ENCODE data around the gene NRCAM. TPM values are rescaled to one million over a fixed set of nuclear protein-coding genes. Genes with fewer than 3 reads are reported as not detected.

Gene NRCAM
- total and polyA plus RNA-seq, 3 experiments from 2014 or later: 0.27 to 1.1 (median 0.74) TPM

DNA sequence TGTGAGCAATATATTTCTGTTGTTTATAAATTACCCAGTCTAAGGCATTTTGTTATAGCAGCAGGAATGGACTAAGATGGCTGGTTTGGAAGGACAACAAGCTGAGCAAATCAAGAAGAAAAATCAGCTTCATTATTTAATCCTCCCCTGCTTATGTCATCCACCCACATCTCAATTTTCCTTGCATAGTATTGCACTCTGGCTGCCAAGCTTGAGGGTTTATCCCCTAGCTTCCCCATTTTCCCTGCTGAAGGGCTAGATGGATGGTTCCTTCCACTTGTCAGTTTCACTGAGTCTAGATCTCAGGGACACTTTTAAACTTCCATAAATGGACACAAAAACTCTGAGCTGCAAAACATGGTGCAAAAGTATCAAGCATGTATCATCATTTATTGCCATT lies 250.9 kb downstream of the NRCAM start:
- Mint-ChIP-seq H3K4me3 (no peak overlapping the region), H3K9me3 (no peaks in the 10 kb centered on the region), H3K27ac (no peak overlapping the region), H3K36me3 (no peaks in the 10 kb centered on the region), H3K4me1 (no peaks in the 10 kb centered on the region), H3K27me3 (no peaks in the 10 kb centered on the region)
- Histone ChIP-seq H3K27me3 (ENCODE audit: insufficient read depth, low read length, poor library complexity, severe bottlenecking) (no peaks in the 10 kb centered on the region), H3K36me3 (ENCODE audit: insufficient read depth, low read length) (no peaks in the 10 kb centered on the region), H3K4me3 (ENCODE audit: low read length) (no peak overlapping the region), H3K27ac (ENCODE audit: low read depth, low read length) (no peak overlapping the region), H3K9me3 (ENCODE audit: low read length) (no peaks in the 10 kb centered on the region), H3K4me1 (ENCODE audit: insufficient read depth, low read length) (no peaks in the 10 kb centered on the region)
- CTCF ChIA-PET: no interaction called here
- POLR2A ChIA-PET: no interaction called here
- DNase-seq: no peak

DNA sequence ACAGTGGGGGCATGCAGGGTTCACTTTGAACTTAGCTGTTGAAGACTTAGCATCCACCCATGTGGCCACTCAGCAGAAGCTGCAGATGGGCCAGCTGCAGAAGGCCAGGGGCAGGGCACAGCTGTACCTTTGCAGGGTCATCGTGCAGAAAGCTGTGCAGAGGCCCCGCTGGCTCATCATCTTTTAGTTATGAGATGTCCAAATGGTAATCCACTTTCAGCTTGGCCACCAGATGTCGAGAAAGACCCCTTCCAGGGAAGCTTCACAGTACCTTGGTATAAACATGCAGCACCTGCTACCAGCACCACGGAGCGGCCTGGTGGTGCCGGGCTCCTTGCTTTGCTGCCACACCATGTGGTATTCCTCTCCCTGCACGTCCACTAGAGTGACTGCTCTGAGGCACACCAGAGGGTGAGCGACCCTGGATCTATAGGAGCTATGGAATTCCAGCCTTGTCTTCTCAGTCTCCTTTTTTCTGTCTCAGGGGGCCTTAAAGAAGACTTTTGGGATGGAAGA lies 251.9 kb downstream of the NRCAM start:
- H3K36me3 ChIP-seq (ENCODE audit: insufficient read depth, low read length): no peaks in the 10 kb centered on the region
- ChIA-PET CTCF (no interaction called here), POLR2A (no interaction called here)
- Mint-ChIP-seq H3K4me3 (no peak overlapping the region), H3K36me3 (no peaks in the 10 kb centered on the region), H3K27me3 (no peaks in the 10 kb centered on the region), H3K4me1 (no peaks in the 10 kb centered on the region), H3K27ac (no peak overlapping the region), H3K9me3 (no peaks in the 10 kb centered on the region)
- H3K9me3 ChIP-seq (ENCODE audit: low read length): no peaks in the 10 kb centered on the region
- H3K4me3 ChIP-seq (ENCODE audit: low read length): no peak overlapping the region
- H3K27me3 ChIP-seq (ENCODE audit: insufficient read depth, low read length, poor library complexity, severe bottlenecking): no peaks in the 10 kb centered on the region
- DNase-seq: no peak
- H3K27ac ChIP-seq (ENCODE audit: low read depth, low read length): no peak overlapping the region
- no peaks in the 10 kb centered on the region for H3K4me1 ChIP-seq (ENCODE audit: insufficient read depth, low read length)

DNA sequence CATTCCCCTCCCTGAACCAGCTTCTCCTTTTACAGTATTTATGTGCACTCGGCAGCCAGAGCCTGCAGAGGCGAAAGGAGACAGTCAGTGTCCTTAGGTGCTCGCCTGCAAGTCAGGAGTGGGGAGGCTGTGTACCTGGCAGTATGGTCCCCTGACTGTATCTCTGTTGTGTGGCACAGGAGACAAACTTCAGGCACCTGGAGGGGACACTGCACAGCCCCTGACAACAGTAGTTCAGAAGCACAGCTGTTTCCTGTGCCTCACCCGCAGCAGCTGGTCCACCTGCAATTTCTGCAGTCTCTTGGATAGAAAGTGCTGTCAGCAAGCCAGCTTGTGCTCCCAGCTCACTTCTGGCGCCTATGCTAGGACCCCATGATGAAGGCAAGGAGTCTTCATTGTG lies 252.7 kb downstream of the NRCAM start:
- no peaks in the 10 kb centered on the region for H3K27me3 ChIP-seq (ENCODE audit: insufficient read depth, low read length, poor library complexity, severe bottlenecking)
- ChIA-PET POLR2A (no interaction called here), CTCF (no interaction called here)
- no peaks in the 10 kb centered on the region for H3K4me1 Mint-ChIP-seq
- no peak for DNase-seq
- H3K9me3 ChIP-seq (ENCODE audit: low read length): no peaks in the 10 kb centered on the region
- no peak overlapping the region for H3K4me3 Mint-ChIP-seq
- no peaks in the 10 kb centered on the region for H3K9me3 Mint-ChIP-seq
- no peak overlapping the region for H3K27ac Mint-ChIP-seq
- no peaks in the 10 kb centered on the region for H3K36me3 Mint-ChIP-seq
- H3K4me3 ChIP-seq (ENCODE audit: low read length): no peak overlapping the region
- no peak overlapping the region for H3K27ac ChIP-seq (ENCODE audit: low read depth, low read length)
- no peaks in the 10 kb centered on the region for H3K4me1 ChIP-seq (ENCODE audit: insufficient read depth, low read length)
- no peaks in the 10 kb centered on the region for H3K36me3 ChIP-seq (ENCODE audit: insufficient read depth, low read length)
- no peaks in the 10 kb centered on the region for H3K27me3 Mint-ChIP-seq

DNA sequence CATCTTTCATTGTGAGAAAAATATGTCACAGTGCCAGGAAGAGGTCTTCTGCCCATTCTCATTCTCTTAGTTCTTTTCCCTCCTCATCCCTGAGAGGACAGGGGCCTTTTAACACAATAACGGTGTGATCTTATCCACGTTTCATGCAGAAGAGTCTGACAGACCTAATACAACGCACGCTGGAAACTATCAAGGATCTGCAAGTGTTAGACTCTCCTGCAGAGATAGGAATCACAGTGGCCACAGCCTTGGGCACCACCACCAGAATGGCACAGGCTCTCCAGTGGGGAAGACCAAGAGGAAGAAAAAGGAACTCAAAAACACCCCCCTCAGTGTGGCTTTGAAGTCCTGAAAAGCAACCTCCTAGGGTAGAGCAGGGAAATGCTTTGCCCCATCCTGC lies 253.5 kb downstream of the NRCAM start:
- no peaks in the 10 kb centered on the region for H3K27me3 Mint-ChIP-seq
- H3K4me1 Mint-ChIP-seq: no peaks in the 10 kb centered on the region
- H3K36me3 ChIP-seq (ENCODE audit: insufficient read depth, low read length): no peaks in the 10 kb centered on the region
- no peak overlapping the region for H3K27ac ChIP-seq (ENCODE audit: low read depth, low read length)
- H3K36me3 Mint-ChIP-seq: no peaks in the 10 kb centered on the region
- H3K27ac Mint-ChIP-seq: no peak overlapping the region
- ChIA-PET CTCF (no interaction called here), POLR2A (no interaction called here)
- no peaks in the 10 kb centered on the region for H3K9me3 ChIP-seq (ENCODE audit: low read length)
- no peaks in the 10 kb centered on the region for H3K4me1 ChIP-seq (ENCODE audit: insufficient read depth, low read length)
- H3K4me3 Mint-ChIP-seq: no peak overlapping the region
- H3K27me3 ChIP-seq (ENCODE audit: insufficient read depth, low read length, poor library complexity, severe bottlenecking): no peaks in the 10 kb centered on the region
- no peak for DNase-seq
- no peaks in the 10 kb centered on the region for H3K9me3 Mint-ChIP-seq
- H3K4me3 ChIP-seq (ENCODE audit: low read length): no peak overlapping the region

DNA sequence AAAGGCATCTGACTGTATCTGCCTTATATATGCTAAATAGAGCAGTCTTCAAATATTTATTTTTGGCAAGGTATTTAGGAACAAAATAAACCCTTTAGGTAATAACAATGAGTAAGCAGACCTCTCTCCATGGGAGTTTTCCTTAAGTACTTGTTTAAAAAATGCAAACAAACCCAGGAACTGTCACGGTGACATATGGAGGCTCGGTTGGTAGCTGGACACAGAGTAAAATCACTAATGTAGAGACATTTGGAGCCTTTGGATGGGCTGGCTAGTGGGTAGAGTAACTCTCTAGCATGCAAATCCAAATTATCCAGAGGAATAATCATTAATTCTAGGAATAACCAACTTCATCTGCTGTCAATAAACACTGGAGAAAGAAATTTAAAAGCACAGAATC lies 254.5 kb downstream of the NRCAM start:
- no peak for DNase-seq
- no peaks in the 10 kb centered on the region for H3K27me3 Mint-ChIP-seq

DNA sequence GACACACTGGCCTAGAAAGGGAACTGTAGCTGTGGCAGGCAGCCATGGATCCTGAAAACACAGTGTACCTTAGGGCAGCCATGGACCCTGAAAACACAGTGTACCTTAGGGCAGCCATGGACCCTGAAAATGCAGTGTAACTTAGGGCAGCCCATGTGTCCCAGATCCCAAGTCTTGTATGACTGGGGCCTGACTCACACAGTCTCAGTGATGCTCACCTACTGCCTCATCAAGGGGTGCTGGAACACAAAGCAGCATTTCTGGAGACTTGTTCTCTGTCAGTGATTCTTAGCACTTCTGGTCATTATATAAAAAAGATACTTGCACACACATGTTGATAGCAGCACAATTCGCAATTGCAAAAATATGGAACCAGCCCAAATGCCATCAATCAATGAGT lies 255.9 kb downstream of the NRCAM start:
- Histone ChIP-seq H3K36me3 (ENCODE audit: insufficient read depth, low read length) (no peaks in the 10 kb centered on the region), H3K9me3 (ENCODE audit: low read length) (no peaks in the 10 kb centered on the region), H3K27me3 (ENCODE audit: insufficient read depth, low read length, poor library complexity, severe bottlenecking) (no peaks in the 10 kb centered on the region), H3K4me1 (ENCODE audit: insufficient read depth, low read length) (no peaks in the 10 kb centered on the region), H3K27ac (ENCODE audit: low read depth, low read length) (no peak overlapping the region), H3K4me3 (ENCODE audit: low read length) (no peak overlapping the region)
- Mint-ChIP-seq H3K9me3 (no peaks in the 10 kb centered on the region), H3K36me3 (no peaks in the 10 kb centered on the region), H3K4me1 (no peaks in the 10 kb centered on the region), H3K27me3 (no peaks in the 10 kb centered on the region), H3K4me3 (no peak overlapping the region), H3K27ac (no peak overlapping the region)
- no peak for DNase-seq
- ChIA-PET CTCF (no interaction called here), POLR2A (no interaction called here)

More for the DNA sequence above, 254.5 kb downstream of the NRCAM start:
- ChIA-PET POLR2A (no interaction called here), CTCF (no interaction called here)
- Histone ChIP-seq H3K4me3 (ENCODE audit: low read length) (no peak overlapping the region), H3K4me1 (ENCODE audit: insufficient read depth, low read length) (no peaks in the 10 kb centered on the region), H3K27me3 (ENCODE audit: insufficient read depth, low read length, poor library complexity, severe bottlenecking) (no peaks in the 10 kb centered on the region), H3K9me3 (ENCODE audit: low read length) (no peaks in the 10 kb centered on the region), H3K36me3 (ENCODE audit: insufficient read depth, low read length) (no peaks in the 10 kb centered on the region), H3K27ac (ENCODE audit: low read depth, low read length) (no peak overlapping the region)
- H3K36me3 Mint-ChIP-seq: no peaks in the 10 kb centered on the region
- H3K27ac Mint-ChIP-seq: no peak overlapping the region
- H3K4me3 Mint-ChIP-seq: no peak overlapping the region
- no peaks in the 10 kb centered on the region for H3K9me3 Mint-ChIP-seq
- H3K4me1 Mint-ChIP-seq: no peaks in the 10 kb centered on the region

DNA sequence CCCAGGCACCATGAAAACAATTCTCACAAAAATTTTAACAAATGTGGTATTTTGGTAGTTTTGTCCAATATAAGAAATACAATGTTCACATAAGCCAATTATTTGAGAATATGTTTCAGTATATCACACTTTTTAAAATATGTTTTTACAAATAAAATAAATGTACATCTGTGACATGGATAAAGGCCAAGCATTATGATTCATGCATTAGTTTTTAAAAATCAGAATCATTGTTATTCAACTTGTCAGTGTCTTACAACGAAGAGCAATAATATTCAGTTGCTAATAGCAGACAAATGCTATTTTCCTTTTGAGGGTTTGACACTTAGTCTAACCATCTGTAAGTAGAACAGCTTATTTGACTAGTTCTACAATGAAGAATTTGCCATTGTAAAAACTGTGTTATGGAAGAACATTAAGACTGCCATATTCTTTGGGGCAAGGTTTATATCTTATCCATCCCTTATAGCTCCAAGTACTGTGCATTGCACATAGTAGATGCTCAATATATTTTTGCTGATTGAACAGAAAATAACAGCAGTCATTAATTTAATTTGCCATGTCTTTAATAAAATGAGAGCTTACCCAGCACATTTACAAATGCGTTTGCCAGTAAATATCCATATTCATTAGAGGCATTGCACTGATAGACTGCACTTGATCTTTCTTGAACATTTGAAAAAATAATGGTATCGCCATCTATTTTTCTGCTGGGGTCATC lies 258.7 kb downstream of the NRCAM start:
- Histone ChIP-seq H3K36me3 (ENCODE audit: insufficient read depth, low read length) (no peaks in the 10 kb centered on the region), H3K4me3 (ENCODE audit: low read length) (no peak overlapping the region), H3K27me3 (ENCODE audit: insufficient read depth, low read length, poor library complexity, severe bottlenecking) (no peaks in the 10 kb centered on the region), H3K4me1 (ENCODE audit: insufficient read depth, low read length) (no peaks in the 10 kb centered on the region), H3K27ac (ENCODE audit: low read depth, low read length) (no peak overlapping the region), H3K9me3 (ENCODE audit: low read length) (no peaks in the 10 kb centered on the region)
- H3K9me3 Mint-ChIP-seq: no peaks in the 10 kb centered on the region
- DNase-seq: no peak
- no peaks in the 10 kb centered on the region for H3K4me1 Mint-ChIP-seq
- POLR2A ChIA-PET: no interaction called here
- no peaks in the 10 kb centered on the region for H3K36me3 Mint-ChIP-seq
- CTCF ChIA-PET: no interaction called here
- no peak overlapping the region for H3K27ac Mint-ChIP-seq
- no peak overlapping the region for H3K4me3 Mint-ChIP-seq
- H3K27me3 Mint-ChIP-seq: no peaks in the 10 kb centered on the region

DNA sequence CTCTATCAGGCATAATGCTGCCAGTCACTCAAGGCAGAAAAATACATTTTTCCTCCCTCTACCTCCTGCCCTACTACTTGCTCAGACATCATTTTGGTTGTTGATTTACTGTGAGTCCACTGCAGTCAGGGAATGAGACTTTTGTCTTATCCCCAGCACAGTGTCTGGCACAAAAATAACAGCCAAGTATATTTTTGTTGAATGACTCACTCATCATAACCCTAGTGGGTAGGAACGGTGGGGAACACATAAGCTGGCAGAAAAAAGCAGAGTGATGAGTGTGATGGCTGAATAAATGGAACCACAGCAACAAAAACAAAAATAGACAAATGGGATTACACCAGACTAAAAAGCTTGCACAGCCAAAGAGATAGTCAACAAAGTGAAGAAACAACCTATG lies 260.2 kb downstream of the NRCAM start:
- Histone ChIP-seq H3K4me1 (ENCODE audit: insufficient read depth, low read length) (no peaks in the 10 kb centered on the region), H3K27me3 (ENCODE audit: insufficient read depth, low read length, poor library complexity, severe bottlenecking) (no peaks in the 10 kb centered on the region), H3K36me3 (ENCODE audit: insufficient read depth, low read length) (no peaks in the 10 kb centered on the region), H3K9me3 (ENCODE audit: low read length) (no peaks in the 10 kb centered on the region), H3K27ac (ENCODE audit: low read depth, low read length) (no peak overlapping the region), H3K4me3 (ENCODE audit: low read length) (no peak overlapping the region)
- CTCF ChIA-PET: no interaction called here
- H3K4me3 Mint-ChIP-seq: no peak overlapping the region
- no peak overlapping the region for H3K27ac Mint-ChIP-seq
- H3K27me3 Mint-ChIP-seq: no peaks in the 10 kb centered on the region
- H3K4me1 Mint-ChIP-seq: no peaks in the 10 kb centered on the region
- POLR2A ChIA-PET: no interaction called here
- no peak for DNase-seq
- H3K36me3 Mint-ChIP-seq: no peaks in the 10 kb centered on the region
- H3K9me3 Mint-ChIP-seq: no peaks in the 10 kb centered on the region

Data from CD8-positive, alpha-beta memory T cell (primary cell).